HepG2 (cell line): ENCODE data around the gene TOP2B.

Source experiments
- ARID5B ChIP-seq: IDR thresholded peaks from 2 replicates; pipeline ENCODE4 v1.4.0; 2020; ENCODE audit warnings: mild to moderate bottlenecking, missing genetic modification reagents
- RXRA ChIP-seq: sonication (generic); formaldehyde crosslinking; IDR thresholded peaks from 2 replicates; pipeline ENCODE4 v1.5.1; 2020; ENCODE audit warnings: missing genetic modification reagents
- SMAD9 ChIP-seq: sonication (generic); formaldehyde crosslinking; IDR thresholded peaks from 2 replicates; pipeline ENCODE4 v1.5.1; 2020; ENCODE audit warnings: mild to moderate bottlenecking, missing genetic modification reagents
- SPEN ChIP-seq: sonication (generic); formaldehyde crosslinking; IDR thresholded peaks from 2 replicates; pipeline ENCODE4 v1.5.1; 2020; ENCODE audit warnings: low read depth, mild to moderate bottlenecking, missing genetic modification reagents
- UBTF ChIP-seq: sonication (generic); formaldehyde crosslinking; IDR thresholded peaks from 2 replicates; pipeline ENCODE4 v1.4.0; 2020; ENCODE audit warnings: mild to moderate bottlenecking, missing genetic modification reagents

GRCh38 chr3:25706213-25706612 is 41.5 kb upstream of the TOP2B start:
- TF ChIP-seq ARID5B (CRISPR knock-in tag) (no peak), UBTF (CRISPR knock-in tag) (no peak), SPEN (CRISPR knock-in tag) (no peak), RXRA (no peak), SMAD9 (no peak)
